Right kidney (tissue), 1 donor: ENCODE data around the gene ANO8.
A peak's percentile ranks its signal among the peaks of the same experiment; 100 is the strongest.

Source experiments
- DNase-seq: peaks from one replicate; pipeline ENCODE4 v3.0.0-alpha.2; 2016

The ANO8 gene

DNA sequence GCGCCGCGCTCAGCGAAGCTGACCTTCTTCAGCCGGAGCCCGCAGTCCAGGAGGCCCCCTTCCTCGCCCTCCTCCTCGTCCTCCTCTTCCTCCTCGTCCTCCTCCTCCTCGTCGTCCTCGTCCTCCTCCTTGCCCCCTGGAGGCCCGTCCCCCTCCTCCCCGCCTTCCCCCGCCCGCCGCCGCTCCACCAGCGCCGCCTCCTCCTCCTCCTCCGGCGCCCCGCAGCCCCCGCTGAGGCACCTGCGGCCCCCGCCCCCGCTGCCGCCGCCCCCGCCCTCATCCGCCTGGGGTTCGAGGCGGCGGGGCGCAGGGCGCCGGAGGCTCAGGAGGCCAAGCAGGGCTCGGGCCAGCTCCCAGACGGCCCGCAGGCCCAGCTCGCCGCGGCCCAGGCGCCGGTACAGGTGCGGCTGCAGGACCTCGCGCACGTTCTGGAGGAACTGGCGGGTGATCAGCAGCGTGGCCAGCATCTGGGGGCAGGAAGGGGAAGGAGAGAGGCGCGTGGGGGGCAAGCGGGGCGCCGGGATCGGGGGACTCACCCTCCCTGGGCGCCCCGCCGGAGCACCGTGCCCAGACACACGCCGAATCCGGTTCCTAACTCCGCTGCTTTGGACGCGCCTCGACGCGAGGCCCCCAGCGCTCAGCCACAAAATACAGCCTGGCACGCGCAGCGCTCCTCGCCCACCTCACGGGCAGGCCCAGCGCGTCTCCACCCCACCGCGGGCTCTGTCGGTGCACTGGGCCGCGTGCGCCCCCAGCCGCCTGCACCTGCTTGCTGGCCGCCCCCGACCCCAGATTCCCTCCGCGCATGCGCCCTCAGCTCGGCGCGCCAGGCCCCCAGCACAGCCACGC, 5.9 kb downstream of the ANO8 start:
- peak; percentile 66 for DNase-seq

DNA sequence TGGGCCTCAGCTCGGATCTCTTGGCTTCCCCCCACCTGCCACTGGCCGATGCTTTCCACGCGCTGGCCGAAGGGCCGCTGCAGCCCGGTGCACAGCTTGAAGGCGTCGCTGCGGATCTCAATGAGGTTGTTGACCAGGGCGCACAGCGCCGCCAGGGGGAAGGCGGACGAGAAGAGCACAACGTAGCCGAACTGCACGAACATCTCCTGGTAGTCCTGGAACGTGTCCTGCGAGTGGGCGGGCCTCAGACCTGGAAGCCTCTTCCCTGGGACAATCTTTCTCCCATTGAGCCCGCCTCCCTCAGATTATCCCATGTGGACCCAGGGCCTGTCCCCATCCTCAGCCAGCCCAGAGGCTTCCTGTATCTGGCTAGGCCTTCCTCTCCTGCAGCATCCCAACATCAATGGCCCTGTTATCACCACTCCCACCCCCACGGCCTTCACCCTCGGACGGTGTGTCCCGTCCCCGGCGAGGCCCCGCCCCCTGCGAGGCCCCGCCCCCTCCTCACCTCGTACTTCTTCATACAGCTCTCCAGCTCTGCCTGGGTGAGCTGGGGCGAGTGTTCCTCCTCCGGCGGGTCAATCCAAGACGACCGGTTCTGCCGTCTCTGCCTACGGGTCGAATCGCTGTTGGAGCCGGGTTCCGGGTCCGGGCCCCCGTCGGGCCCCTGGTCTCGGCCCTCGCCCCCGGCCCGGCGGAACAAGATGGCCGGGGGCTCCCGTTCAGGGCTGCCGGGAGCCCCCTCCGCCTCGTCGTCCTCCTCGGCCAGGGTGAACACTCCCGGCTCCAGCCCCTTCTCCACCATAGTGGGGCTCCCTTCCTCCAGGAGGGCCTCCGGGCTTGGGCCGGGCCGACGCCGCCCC, 6.8 kb downstream of the ANO8 start:
- DNase-seq: peak; percentile 77

DNA sequence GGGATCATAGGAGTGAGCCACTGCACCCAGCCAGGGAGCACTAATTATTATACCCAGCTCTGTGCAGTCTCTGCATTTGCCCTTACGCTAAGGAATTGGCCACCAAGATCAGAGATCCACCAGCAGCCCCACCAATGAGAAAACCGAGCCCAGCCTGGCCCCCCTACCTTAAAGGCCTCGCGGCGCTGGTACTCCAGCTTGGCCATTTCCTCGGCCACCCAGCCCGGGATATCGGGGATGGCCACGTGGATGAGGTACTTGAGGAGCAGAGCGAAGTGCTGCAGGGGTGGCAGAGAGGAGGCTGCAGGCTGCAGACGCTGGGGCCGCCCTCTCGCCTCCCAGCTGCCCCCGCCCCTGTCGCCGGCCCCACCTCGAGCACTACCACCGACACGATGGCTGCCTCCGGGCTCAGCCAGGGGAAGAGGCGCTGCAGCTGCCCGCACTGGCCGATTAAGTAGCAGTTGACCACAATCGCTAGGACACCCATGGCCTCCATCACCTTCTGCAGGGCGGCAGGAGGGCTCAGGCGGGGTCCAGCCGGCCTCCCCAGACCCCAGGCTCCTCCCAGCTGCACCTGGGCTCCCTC, 7.5 kb downstream of the ANO8 start:
- DNase-seq: no peak

DNA sequence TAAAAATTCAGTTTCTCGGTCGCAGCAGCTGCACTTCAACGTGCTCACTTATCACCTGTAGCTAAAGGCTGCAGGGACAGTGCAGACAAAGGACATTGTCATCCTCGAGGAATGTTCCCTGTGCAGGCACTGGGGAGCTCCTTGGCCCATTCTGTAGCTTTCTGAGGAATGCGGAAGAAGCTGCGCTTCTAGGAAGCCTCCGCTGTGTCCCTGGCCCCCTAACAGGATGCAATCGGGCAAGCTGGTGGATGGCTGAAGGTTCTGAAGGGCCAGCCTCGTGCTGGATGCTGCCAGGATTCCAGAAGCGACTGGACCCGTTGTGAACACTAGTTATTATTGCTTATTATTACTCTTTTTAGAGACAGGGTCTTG, 8.1 kb downstream of the ANO8 start:
- no peak for DNase-seq

DNA sequence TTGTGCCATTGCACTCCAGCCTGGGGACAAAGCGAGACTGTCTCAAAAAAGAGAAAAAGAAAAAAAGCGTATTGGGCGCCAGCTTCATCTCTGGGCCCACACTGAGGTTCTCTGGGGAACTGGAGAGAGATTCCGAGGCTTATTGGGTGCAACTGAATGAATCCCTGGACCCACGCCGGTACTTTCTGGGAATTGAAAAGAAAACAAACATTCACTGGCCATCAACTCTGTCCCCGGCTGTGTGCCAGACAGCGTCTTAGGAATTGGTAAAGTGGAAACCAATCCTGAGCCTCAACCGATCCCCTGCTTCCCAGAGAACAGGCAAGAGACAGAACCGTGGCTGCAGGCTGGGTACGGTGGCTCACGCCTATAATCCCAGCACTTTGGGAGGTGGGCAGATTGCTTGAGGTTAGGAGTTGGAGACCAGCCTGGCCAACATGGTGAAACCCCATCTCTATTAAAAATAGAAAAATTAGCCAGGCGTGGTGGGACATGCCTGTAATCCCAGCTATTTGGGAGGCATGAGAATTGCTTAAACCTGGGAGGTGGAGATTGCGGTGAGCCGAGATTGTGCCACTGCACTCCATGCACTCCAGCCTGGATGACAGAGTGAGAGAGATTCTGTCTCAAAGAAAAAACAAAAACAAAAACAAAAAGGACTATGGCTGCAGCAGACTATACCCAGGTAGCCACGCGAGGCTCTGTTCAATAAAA, 8.6 kb downstream of the ANO8 start:
- DNase-seq: no peak

DNA sequence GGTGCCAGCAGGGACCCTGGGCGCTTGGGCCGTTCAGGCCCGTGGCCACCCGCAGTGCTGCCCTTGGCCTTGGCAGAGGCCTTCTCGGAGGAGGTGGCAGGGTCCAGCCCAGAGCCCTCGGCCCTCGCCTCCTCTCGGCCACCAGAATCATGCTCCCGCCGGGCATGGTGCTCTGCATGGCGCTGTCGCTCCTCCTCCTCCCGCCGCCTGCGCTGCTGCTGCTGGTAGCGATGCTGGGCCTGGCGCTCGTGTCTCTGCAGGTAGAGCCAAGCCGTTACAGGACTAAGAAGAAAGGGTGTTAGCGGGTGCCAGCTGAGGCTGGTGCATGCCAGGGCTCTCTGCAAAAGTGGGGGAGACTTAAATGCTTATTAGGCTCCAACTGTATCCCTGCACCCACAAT, 9.5 kb downstream of the ANO8 start:
- DNase-seq: no peak

DNA sequence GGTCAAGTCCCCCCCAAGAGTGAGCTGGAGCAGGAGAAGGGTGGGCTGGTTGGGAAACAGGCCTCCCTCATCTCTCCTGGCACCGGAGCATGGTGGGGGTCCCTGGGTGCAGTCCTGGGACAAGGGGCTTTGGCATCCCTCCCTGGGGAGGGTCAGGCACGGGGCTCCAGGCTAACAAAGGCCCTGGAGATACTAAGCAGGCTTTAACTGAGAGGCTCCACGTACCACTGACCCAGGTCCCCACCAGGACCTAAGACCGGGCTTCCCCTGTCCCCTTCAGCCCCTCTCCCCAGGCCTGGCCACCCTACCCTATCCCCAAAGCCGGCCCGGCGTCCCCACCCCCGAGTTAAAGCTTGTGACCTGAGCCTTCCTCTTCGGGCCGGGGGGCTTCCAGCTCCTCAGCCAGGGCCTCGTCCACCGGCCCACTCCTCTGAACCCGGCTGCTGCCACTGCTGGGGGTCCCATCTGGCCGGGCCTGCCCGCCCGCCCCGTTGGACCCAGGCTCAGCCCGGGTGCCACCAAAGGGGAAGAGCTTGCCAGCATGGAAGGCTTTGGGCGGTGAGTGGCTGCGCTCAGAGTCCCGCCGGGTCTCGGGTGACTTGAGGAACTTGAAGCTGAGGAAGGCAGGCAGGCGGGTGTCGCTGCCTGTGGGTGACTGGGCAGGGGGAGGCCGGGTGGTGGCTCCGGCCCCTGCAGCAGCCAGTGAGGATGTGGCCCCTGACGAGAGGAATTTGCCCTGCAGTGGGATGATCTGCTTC, 10.1 kb downstream of the ANO8 start:
- DNase-seq: no peak

DNA sequence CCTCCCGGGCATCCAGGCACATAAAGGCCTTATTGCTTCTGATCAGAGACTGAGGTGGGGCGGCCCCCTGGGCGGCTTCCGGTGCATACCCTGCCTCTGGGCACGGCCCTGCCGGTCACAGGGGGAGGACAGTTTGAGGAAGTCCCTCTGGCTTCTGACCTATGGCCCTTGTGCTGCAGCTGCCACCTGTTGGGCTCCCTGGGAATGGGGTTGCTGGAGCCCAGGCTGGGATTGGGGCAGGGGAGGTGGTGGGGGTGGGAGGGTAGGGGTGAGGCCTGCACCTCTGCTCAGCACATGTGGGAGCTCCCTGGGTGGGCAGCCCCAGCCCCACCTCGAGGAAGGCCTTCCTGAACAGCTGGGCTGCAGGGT, 10.7 kb downstream of the ANO8 start:
- no peak for DNase-seq

DNA sequence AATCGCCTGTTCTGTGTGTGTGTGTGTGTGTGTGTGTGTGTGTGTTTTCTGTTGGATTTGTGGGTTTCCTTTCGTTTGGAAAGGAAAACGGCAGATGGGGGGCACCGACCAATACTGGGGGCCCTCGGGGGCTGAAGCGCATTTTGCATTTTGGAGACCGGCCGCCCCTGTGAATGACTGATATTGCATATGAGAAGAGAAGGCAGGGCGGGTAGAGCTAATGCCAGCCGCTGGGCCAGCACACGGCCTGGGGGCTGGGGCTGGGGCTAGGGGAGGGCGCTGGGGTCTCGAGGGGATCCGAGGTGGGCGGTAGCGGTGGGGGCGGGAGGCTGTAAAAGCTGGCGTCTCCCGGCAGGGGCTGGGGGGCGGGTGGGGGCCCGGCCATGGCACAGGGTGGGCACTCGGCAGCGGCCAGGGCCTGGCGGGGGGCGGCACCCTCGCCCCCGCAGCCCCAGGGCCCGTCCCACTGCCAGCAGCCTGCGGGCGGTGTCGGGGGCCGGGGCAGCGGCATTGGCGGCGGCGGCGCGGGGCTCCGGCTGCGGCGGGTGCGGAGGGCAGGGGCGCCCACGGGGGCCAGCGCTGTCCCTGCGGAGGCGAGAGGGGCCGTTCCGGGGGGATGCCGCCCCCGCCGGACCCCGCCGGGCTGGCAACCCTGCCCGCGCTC, 11.2 kb downstream of the ANO8 start:
- no peak for DNase-seq

DNA sequence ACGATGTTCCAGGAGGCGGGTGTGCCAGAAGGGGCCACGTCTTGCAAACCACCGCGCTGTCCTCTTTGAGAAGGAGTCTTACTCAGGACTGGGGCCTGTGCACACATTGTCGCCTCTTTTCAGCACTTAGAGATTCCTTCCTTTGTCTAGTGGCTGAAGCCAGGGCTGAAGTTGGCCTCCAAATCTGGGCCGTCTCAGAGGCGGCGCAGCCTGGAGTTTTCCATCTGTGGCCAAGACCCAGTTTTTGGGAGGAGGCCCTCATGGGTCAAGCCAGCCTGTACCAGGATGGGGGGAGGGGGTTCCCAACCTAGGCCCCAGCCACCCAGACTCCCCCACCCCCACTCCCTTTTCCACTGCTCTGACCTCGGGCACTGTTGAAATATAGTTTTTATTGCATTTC, 11.8 kb downstream of the ANO8 start:
- no peak for DNase-seq

DNA sequence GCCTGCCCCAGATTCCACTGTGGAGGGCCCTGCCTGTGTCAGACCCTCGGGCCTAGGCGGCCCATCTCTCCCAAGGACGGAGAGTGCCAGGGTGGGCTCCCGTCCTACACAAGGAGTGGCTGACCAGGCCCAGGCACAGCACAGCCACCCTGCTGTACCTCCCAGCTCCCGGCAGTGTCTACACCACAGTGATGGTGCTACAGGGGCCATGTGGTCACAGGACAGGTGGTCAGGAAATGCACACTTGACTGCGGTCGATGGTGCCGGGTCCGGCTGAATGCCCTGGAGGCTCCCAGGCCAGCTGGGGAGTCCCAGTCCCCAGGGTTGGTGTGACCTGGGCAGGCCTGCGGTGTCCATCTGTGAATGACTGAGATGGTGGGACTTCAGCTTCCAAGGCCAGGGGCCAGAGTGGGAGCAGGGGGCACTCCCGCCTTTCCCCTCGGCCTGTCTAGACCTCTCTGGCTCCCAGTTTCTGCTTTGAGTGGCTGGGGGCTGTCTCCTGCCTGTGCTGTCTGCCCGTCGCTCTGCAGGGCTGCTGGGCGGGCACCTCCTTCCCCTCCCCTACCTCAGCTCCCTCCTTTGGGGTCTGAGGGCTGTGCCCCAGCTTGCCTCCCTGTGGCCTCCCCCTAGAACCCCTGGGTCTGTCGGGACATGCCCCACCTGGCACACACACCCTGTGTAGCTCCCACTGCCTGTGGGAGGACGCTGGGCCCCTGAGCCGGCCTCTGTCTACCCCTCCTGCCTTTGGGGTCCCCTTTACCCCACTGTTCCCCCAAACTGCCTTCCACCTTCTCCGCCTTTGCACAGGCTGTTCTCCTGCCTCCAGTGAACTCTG, 12.8 kb downstream of the ANO8 start:
- no peak for DNase-seq

DNA sequence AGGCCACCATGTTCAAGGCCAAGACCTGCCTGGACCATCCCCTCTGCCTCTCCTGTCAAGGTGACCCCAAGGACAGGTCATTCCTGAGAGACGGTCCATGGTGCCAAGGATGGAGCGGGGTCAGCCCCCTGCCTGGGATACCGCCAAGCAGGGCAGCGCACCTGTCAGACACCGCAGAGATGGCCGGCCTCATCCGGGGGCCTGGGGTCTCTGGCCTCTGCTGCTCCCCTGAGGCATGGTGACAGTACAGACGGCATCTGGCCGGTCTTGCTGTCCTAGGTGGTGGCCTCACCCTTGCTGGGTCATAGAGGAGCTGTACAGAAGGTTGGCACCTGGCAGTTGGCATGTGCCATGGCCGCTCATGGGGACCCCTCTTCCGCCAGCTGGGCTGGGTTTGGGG, 14.2 kb downstream of the ANO8 start:
- DNase-seq: no peak

DNA sequence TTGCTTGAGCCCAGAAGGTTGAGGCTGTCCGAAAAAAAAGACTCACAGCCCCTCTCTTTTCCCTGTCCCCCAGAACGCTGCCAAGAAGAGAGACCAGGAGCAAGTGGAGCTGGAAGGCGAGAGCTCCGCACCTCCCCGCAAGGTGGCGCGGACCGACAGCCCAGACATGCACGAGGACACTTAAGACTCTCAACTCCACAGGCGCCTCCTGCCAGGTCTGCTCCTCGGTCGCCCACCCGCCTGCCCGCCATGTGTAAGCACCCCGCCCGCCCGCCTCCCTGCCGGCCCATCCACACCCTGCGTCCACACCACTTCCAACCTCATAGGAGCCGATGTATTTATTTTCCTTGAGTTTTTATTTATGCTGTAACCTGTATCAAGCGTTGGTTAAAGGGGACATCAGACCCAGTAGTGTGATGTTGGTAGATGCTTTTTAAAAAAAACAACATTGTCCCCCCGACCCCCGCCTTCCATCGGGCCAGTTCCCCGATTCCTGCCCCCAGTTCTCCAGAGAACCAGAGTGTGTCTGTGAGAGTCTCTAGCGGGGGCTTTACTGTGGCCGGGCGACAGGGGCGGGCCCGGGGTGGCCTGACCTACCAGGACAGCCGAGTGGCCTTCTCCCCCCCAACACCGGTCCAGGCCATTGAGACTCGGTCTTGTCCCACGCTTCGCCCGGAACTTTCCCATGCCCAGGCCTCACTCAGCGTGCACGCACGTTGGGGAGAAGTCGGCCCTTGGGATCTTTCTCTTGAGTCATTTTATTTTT, 15.0 kb downstream of the ANO8 start:
- no peak for DNase-seq

DNA sequence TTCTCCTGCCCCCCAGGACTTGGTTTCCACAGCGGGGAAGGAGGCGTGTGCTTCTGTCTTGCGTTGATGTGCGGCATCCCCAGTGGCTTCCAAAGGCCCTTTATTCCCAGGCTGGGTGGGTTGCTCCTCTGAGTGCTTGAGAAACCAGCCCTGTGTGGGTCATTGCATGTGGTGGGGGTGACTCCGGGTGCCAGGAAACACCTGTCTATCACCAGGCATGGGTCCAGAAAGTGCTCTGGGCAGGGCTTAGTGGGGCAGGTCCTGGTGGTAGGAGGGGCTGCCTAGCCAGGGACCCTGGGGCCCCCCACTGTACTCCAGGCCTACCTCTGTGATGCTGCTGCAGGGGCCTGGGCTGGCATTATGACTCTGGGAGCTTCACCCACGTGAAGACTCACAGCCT, 15.7 kb downstream of the ANO8 start:
- no peak for DNase-seq

DNA sequence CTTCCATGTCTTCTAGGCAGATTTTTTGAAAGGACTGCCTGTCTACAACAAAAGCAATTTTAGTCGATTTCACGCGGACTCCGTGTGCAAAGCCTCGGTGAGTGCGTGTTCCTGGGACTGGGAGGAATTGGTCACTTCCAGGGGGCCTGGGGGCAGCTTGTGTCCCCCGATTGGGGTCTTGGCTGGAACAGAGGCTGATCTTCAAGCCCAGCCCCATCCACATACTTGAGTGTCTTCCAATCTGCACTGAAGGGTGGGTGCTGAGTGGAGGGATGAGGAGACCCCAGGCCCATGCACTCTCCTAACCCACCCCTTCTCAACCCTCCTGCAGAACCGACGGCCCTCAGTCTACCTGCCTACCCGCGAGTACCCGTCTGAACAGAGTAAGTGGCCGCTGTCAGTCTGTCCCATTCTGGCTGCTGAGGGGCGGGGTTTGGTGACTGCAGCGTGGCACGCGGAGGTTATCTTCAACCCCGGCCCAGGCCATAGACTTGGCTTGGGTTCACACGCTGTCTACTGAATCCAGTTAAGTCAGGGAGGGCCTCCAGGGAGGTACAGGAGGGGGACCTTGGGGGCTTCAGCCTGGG, 20.6 kb downstream of the ANO8 start:
- no peak for DNase-seq

DNA sequence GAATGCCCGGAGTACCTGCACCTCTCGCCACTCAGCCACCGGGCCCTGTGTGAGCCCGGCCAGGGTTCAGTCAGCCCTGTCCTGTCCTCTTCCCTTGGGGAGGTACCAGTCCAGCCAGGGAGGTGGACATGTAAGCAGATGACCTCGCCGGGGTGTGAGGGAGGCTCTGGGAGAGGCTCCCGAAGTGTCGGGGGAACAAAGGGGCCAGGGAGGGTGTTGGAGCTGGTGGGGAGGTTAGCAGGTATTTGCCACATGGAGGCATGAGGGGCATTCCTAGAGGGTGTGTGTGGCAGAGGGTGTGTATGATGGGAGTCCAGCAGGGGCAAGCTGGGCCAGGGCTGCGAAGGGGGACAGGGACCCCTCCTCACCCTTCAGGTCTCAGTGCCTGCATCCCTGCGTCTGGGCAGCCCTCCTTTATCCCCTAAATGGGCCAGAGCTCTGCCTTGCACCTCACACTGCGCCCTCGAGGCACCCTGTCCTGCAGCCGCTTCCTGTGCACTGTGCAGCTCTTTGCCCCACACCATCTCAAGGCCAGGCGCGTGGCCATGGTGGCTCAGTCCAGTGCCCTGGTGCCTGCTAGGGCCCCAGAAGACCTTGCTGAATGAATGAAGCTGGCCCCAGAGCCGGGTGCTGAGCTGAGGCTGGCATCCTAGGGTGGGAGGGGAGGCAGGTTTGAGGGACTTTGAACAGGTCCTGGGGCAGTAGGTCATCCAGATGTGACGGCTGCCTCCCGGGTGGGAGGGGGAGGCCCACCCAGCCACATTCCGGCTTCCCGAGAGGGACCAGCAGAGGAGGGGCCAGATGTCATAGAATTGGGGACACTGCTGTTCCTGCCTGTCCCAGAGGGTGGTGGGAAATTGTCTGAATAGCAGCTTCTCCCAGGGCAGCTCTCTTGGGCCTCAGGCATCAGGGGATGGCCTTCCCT, 22.2 kb downstream of the ANO8 start:
- DNase-seq: no peak

DNA sequence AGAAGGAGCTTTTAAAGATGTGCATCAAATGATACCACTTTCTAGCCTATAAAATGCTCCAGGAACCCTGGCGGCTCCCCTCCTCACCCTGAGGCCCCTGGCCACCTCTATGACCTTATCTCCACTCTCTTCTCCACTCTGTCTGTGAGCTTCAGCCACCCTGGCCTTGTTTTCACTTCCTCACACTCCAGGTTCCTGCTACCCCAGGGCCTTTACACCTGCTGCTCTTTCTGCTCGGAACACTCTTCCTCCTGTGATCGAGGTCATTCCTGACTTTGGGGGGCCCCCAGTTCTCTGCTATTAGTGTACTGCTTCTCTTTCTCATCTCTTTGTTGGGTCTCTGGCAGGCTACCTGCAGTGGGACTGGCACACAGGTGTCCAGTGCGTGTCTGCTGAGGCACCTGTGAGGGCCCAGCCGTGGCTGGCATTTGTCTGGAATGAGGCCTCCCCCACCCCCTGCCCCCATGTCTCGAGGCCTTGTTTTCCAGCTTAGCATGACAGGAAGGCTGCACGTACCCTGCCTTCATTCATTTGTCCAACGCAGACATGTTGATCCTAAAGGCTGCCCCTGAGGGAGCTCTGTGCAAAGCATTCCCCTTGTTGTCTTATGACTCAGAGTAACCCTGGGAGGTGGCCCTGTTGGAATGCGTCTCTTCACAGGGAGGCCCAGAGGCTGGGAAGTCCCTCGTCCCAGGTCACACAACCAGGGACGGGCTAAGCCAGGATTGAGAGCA, 23.0 kb downstream of the ANO8 start:
- no peak for DNase-seq
